ENCODE results near the gene ITPRIP. TPM values are rescaled to one million over a fixed set of nuclear protein-coding genes. Genes with fewer than 3 reads are reported as not detected.

The ITPRIP gene
- total and polyA plus RNA-seq, 2 donors from 2014 or later, result 9.0 to 21.6 TPM

GRCh38 chr10:104293011-104293410, 45.3 kb downstream of the ITPRIP start:
- H3K36me3 ChIP-seq (ENCODE audit: control insufficient read depth in 2 of 3, insufficient read depth in 3 of 3, low read length in 3 of 3), result no peaks in the 10 kb centered on the region
- H3K27me3 ChIP-seq (ENCODE audit: control insufficient read depth, insufficient read depth, low read length), result no peaks in the 10 kb centered on the region
- no peaks in the 10 kb centered on the region for H3K9me3 ChIP-seq (ENCODE audit: control insufficient read depth in 2 of 3, insufficient read depth in 1 of 3, low read length in 3 of 3)
- TF ChIP-seq, protein P1, sequence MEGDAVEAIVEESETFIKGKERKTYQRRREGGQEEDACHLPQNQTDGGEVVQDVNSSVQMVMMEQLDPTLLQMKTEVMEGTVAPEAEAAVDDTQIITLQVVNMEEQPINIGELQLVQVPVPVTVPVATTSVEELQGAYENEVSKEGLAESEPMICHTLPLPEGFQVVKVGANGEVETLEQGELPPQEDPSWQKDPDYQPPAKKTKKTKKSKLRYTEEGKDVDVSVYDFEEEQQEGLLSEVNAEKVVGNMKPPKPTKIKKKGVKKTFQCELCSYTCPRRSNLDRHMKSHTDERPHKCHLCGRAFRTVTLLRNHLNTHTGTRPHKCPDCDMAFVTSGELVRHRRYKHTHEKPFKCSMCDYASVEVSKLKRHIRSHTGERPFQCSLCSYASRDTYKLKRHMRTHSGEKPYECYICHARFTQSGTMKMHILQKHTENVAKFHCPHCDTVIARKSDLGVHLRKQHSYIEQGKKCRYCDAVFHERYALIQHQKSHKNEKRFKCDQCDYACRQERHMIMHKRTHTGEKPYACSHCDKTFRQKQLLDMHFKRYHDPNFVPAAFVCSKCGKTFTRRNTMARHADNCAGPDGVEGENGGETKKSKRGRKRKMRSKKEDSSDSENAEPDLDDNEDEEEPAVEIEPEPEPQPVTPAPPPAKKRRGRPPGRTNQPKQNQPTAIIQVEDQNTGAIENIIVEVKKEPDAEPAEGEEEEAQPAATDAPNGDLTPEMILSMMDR (IDR thresholded peaks at IDR 0.05; ENCODE audit: borderline replicate concordance, extremely low read depth, insufficient read depth), result no peak
- peaks cover 0 to 7% (median 2%) of the 10 kb centered on the region in 3 donors for H3K4me1 ChIP-seq (ENCODE audit: control insufficient read depth in 2 of 3, insufficient read depth in 2 of 3, low read depth in 1 of 3, low read length in 3 of 3)
- peak overlapping the region; percentile 45 to 82 for H3K27ac ChIP-seq (ENCODE audit: low read depth in 2 of 2, low read length in 2 of 2)
- no peak overlapping the region for H3K4me3 ChIP-seq (ENCODE audit: low read length in 3 of 3)
- FAIRE-seq, result no peak
- peak in 1 of 5 donors; percentile 36 for DNase-seq
- intact Hi-C loops (cut with DNase I), result loop anchor here (5.0 kb wide), 1 partner anchor 59 kb away; the partner anchor contains the start of gene CFAP58
- H3K9ac ChIP-seq (ENCODE audit: low read length in 3 of 3), result peak overlapping the region in 1 of 3 donors; percentile 2

DNA sequence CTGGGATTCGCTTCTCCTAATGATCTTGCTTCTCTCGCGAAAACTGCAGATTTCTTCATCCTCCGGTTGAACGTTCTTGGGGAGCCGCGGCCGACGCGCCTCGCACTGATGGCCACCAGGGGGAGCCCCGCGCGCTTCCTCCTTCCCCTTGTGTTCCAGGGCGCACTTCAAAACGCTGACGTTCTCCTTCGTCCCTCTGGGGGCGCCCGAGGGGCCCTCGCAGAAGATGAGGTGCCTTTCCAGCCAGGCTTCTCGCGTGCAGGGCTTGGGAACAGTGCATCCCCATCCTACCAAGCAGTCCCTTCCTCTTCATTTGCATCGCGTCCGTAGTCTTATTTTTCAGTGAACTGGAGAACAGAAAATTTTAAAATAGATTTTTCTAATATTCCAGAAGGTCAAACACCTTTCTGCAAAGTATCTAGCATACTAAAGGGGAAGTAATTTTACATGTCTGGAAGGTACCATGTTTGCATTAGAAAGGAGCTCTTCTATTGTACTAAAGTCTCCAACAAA, 46.8 kb downstream of the ITPRIP start:
- intact Hi-C loops (cut with DNase I), result loop anchor here (5.0 kb wide), 1 partner anchor 61 kb away; the partner anchor contains the start of gene CFAP58
- no peak overlapping the region for H3K27ac ChIP-seq (ENCODE audit: low read depth in 2 of 2, low read length in 2 of 2)
- TF ChIP-seq, protein P1 (IDR thresholded peaks at IDR 0.05; ENCODE audit: borderline replicate concordance, extremely low read depth, insufficient read depth), result peak; percentile 99
- H3K4me1 ChIP-seq (ENCODE audit: control insufficient read depth in 2 of 3, insufficient read depth in 2 of 3, low read depth in 1 of 3, low read length in 3 of 3), result peaks cover 0 to 6% (median 0%) of the 10 kb centered on the region in 3 donors
- no peaks in the 10 kb centered on the region for H3K36me3 ChIP-seq (ENCODE audit: control insufficient read depth in 2 of 3, insufficient read depth in 3 of 3, low read length in 3 of 3)
- FAIRE-seq (no peak), DNase-seq (peak; percentile 87 to 95 (median 91))
- no peak overlapping the region for H3K4me3 ChIP-seq (ENCODE audit: low read length in 3 of 3)
- H3K9me3 ChIP-seq (ENCODE audit: control insufficient read depth in 2 of 3, insufficient read depth in 1 of 3, low read length in 3 of 3), result no peaks in the 10 kb centered on the region
- H3K9ac ChIP-seq (ENCODE audit: low read length in 3 of 3), result peak overlapping the region in 1 of 3 donors; percentile 41
- H3K27me3 ChIP-seq (ENCODE audit: control insufficient read depth, insufficient read depth, low read length), result no peaks in the 10 kb centered on the region

GRCh38 chr10:104288355-104288754, 49.9 kb downstream of the ITPRIP start:
- DNase-seq (no peak), FAIRE-seq (no peak)
- H3K27ac ChIP-seq (ENCODE audit: low read depth in 2 of 2, low read length in 2 of 2), result no peak overlapping the region
- H3K36me3 ChIP-seq (ENCODE audit: control insufficient read depth in 2 of 3, insufficient read depth in 3 of 3, low read length in 3 of 3), result no peaks in the 10 kb centered on the region
- H3K9ac ChIP-seq (ENCODE audit: low read length in 3 of 3), result no peak overlapping the region
- TF ChIP-seq, protein P1 (IDR thresholded peaks at IDR 0.05; ENCODE audit: borderline replicate concordance, extremely low read depth, insufficient read depth), result no peak
- peaks cover 0 to 2% (median 0%) of the 10 kb centered on the region in 3 donors for H3K4me1 ChIP-seq (ENCODE audit: control insufficient read depth in 2 of 3, insufficient read depth in 2 of 3, low read depth in 1 of 3, low read length in 3 of 3)
- H3K27me3 ChIP-seq (ENCODE audit: control insufficient read depth, insufficient read depth, low read length), result no peaks in the 10 kb centered on the region
- H3K4me3 ChIP-seq (ENCODE audit: low read length in 3 of 3), result no peak overlapping the region
- H3K9me3 ChIP-seq (ENCODE audit: control insufficient read depth in 2 of 3, insufficient read depth in 1 of 3, low read length in 3 of 3), result no peaks in the 10 kb centered on the region
- intact Hi-C loops (cut with DNase I), result no loop called here
